HepG2 (cell line): ENCODE data around the gene BANP. TPM values are rescaled to one million over a fixed set of nuclear protein-coding genes. Genes with fewer than 3 reads are reported as not detected.

ENCODE experiments used
- CCDC6 ChIP-seq: sonication (generic); formaldehyde crosslinking; IDR thresholded peaks from 2 replicates; pipeline ENCODE4 v1.8.1; 2022; ENCODE audit warnings: mild to moderate bottlenecking, missing genetic modification reagents, moderate library complexity
- GATAD1 ChIP-seq: IDR thresholded peaks from 2 replicates; pipeline ENCODE4 v1.6.1; 2016; ENCODE audit warnings: missing genetic modification reagents, missing compliant biosample characterization
- GZF1 ChIP-seq: sonication (generic); formaldehyde crosslinking; IDR thresholded peaks from 2 replicates; pipeline ENCODE4 v1.5.1; 2020; ENCODE audit warnings: mild to moderate bottlenecking, missing genetic modification reagents
- IKZF1 ChIP-seq: fragments of 450-650 bp; IDR thresholded peaks from 2 replicates; pipeline ENCODE4 v1.7.1; 2016
- KDM5B ChIP-seq: sonication (generic); formaldehyde crosslinking; IDR thresholded peaks from 2 replicates; pipeline ENCODE4 v1.4.0; 2020; ENCODE audit warnings: missing genetic modification reagents, mild to moderate bottlenecking, borderline replicate concordance
- MAFF ChIP-seq: IDR thresholded peaks from 2 replicates; pipeline ENCODE4 v1.6.1; 2011; ENCODE audit warnings: low read depth, low read length, improper control_type of control experiment
- MBNL3 ChIP-seq: fragments of 250-450 bp; sonication (Bioruptor Pico); conservative IDR thresholded peaks from 2 replicates; pipeline ENCODE4 v1.8.0; 2022; ENCODE audit warnings: mild to moderate bottlenecking, inconsistent platforms
- NFKB2 ChIP-seq: sonication (generic); formaldehyde crosslinking; IDR thresholded peaks from 2 replicates; pipeline ENCODE4 v1.4.0; 2020; ENCODE audit warnings: missing genetic modification reagents, borderline replicate concordance
- RAD21 ChIP-seq: fragments of 450-650 bp; formaldehyde crosslinking; IDR thresholded peaks from 2 replicates; pipeline ENCODE4 v1.5.0; 2020; ENCODE audit warnings: mild to moderate bottlenecking
- ZNF30 ChIP-seq: sonication (generic); formaldehyde crosslinking; IDR thresholded peaks from 2 replicates; pipeline ENCODE4 v1.5.0; 2020; ENCODE audit warnings: mild to moderate bottlenecking, missing genetic modification reagents
- polyA plus RNA-seq, 8 experiments: library from polyadenylated mRNA; depleted of rRNA in 3 of 8; stranded (reverse) in 7 of 8; unstranded in 1 of 8; fragments of >200 nt; fragmentation: Illumina TruSeq in 4 of 8; extraction: Trizol in 4 of 8; gene quantifications; 2 replicates each; pipeline versions ENCODE4 v1.2.1 to v1.2.3, GENCODE V29; 2011 to 2016; ENCODE audit warnings: low read depth in 4 of 8, missing spikeins in 1 of 8, mixed read lengths in 1 of 8; ENCODE audit not compliant: insufficient read depth in 1 of 8
- total RNA-seq, 5 experiments: library from RNA; depleted of rRNA; stranded (reverse); fragments of >200 nt; fragmentation: Illumina TruSeq; extraction: Trizol; gene quantifications; 2 replicates each; pipeline ENCODE4 v1.2.3, GENCODE V29; 2016; ENCODE audit warnings: low read depth in 1 of 5
- TF ChIP-seq, protein P1 (sequence below): sonication (generic); formaldehyde crosslinking; IDR thresholded peaks from 2 replicates; pipeline ENCODE4 v1.5.0; 2020; ENCODE audit warnings: missing genetic modification reagents
- TF ChIP-seq, protein P2 (sequence below): sonication (generic); formaldehyde crosslinking; IDR thresholded peaks from 2 replicates; pipeline ENCODE4 v1.5.0; 2020; ENCODE audit warnings: missing genetic modification reagents
- TF ChIP-seq, protein P3 (sequence below): sonication (generic); formaldehyde crosslinking; IDR thresholded peaks from 2 replicates; pipeline ENCODE4 v1.5.1; 2020; ENCODE audit warnings: missing genetic modification reagents, mild to moderate bottlenecking, borderline replicate concordance
- TF ChIP-seq, protein P4 (sequence below): IDR thresholded peaks from 2 replicates; pipeline ENCODE4 v1.6.1; 2012; ENCODE audit warnings: inconsistent platforms
- TF ChIP-seq, protein P5 (sequence below): sonication (generic); formaldehyde crosslinking; IDR thresholded peaks from 2 replicates; pipeline ENCODE4 v1.8.0; 2022; ENCODE audit warnings: mild to moderate bottlenecking, missing genetic modification reagents, borderline replicate concordance
- TF ChIP-seq, protein P6 (sequence below): sonication (generic); formaldehyde crosslinking; IDR thresholded peaks from 2 replicates; pipeline ENCODE4 v1.4.0; 2020; ENCODE audit warnings: missing genetic modification reagents

Gene BANP
- total and polyA plus RNA-seq, 2 of the 13 experiments (the other 11 are each of a cell fraction or from before 2014, with no cell fraction given), result 20.2 to 23.8 TPM

DNA sequence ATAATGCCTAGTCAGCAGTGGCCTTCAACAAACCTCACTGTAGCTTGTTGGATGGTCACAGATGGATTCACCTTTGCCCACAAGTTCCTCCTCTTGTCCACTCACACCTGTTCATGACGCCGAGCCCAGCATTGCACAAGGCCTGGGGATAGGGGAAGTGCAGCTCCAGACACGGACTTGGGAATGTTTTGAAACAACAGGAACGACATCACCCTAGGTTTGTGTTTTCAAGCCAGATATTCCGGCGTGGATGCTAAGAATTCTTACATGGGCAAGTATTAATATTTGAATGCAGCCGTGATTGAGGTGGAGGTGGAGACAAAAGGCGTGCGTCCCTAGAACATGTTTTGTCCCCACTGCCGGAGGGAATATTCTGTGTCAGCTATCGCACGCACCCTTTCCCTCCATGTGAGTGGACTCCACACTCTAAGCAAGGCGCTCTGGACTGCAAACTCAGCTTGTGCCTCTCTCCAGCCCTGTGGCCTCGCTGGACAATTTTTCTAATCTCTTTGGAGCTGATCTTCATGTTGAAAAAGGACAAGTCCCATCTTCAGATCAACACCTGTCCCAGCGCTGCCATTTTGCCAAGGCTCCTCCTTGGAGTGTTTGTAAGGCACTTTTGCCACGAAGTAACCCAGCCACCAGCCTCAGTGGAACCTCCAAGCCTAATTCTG, 2.0 kb upstream of the BANP start (continued):
- TF ChIP-seq KDM5B (CRISPR knock-in tag) (peak; percentile 78), IKZF1 (no peak), MAFF (peak; percentile 97), RAD21 (no peak), NFKB2 (CRISPR knock-in tag) (peak; percentile 51; the same call in 1 of the 2 replicates), GATAD1 (CRISPR knock-in tag) (0 out of 2 replicates have a peak, but pooled peaks have one; percentile 45), CCDC6 (CRISPR knock-in tag) (no peak), ZNF30 (CRISPR knock-in tag) (no peak), GZF1 (CRISPR knock-in tag) (no peak), MBNL3 (no peak)
- TF ChIP-seq, protein P1, sequence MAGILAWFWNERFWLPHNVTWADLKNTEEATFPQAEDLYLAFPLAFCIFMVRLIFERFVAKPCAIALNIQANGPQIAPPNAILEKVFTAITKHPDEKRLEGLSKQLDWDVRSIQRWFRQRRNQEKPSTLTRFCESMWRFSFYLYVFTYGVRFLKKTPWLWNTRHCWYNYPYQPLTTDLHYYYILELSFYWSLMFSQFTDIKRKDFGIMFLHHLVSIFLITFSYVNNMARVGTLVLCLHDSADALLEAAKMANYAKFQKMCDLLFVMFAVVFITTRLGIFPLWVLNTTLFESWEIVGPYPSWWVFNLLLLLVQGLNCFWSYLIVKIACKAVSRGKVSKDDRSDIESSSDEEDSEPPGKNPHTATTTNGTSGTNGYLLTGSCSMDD (CRISPR knock-in tag), result no peak
- TF ChIP-seq, protein P2, sequence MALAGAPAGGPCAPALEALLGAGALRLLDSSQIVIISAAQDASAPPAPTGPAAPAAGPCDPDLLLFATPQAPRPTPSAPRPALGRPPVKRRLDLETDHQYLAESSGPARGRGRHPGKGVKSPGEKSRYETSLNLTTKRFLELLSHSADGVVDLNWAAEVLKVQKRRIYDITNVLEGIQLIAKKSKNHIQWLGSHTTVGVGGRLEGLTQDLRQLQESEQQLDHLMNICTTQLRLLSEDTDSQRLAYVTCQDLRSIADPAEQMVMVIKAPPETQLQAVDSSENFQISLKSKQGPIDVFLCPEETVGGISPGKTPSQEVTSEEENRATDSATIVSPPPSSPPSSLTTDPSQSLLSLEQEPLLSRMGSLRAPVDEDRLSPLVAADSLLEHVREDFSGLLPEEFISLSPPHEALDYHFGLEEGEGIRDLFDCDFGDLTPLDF (CRISPR knock-in tag), result no peak
- TF ChIP-seq, protein P3, sequence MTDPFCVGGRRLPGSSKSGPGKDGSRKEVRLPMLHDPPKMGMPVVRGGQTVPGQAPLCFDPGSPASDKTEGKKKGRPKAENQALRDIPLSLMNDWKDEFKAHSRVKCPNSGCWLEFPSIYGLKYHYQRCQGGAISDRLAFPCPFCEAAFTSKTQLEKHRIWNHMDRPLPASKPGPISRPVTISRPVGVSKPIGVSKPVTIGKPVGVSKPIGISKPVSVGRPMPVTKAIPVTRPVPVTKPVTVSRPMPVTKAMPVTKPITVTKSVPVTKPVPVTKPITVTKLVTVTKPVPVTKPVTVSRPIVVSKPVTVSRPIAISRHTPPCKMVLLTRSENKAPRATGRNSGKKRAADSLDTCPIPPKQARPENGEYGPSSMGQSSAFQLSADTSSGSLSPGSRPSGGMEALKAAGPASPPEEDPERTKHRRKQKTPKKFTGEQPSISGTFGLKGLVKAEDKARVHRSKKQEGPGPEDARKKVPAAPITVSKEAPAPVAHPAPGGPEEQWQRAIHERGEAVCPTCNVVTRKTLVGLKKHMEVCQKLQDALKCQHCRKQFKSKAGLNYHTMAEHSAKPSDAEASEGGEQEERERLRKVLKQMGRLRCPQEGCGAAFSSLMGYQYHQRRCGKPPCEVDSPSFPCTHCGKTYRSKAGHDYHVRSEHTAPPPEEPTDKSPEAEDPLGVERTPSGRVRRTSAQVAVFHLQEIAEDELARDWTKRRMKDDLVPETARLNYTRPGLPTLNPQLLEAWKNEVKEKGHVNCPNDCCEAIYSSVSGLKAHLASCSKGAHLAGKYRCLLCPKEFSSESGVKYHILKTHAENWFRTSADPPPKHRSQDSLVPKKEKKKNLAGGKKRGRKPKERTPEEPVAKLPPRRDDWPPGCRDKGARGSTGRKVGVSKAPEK (CRISPR knock-in tag), result no peak
- TF ChIP-seq, protein P4, sequence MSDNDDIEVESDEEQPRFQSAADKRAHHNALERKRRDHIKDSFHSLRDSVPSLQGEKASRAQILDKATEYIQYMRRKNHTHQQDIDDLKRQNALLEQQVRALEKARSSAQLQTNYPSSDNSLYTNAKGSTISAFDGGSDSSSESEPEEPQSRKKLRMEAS, result peak; percentile 92
- TF ChIP-seq, protein P5, sequence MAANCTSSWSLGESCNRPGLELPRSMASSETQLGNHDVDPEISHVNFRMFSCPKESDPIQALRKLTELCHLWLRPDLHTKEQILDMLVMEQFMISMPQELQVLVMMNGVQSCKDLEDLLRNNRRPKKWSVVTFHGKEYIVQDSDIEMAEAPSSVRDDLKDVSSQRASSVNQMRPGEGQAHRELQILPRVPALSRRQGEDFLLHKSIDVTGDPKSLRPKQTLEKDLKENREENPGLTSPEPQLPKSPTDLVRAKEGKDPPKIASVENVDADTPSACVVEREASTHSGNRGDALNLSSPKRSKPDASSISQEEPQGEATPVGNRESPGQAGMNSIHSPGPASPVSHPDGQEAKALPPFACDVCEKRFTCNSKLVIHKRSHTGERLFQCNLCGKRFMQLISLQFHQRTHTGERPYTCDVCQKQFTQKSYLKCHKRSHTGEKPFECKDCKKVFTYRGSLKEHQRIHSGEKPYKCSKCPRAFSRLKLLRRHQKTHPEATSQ (CRISPR knock-in tag), result peak; percentile 17; the same call in 1 of the 2 replicates
- TF ChIP-seq, protein P6, sequence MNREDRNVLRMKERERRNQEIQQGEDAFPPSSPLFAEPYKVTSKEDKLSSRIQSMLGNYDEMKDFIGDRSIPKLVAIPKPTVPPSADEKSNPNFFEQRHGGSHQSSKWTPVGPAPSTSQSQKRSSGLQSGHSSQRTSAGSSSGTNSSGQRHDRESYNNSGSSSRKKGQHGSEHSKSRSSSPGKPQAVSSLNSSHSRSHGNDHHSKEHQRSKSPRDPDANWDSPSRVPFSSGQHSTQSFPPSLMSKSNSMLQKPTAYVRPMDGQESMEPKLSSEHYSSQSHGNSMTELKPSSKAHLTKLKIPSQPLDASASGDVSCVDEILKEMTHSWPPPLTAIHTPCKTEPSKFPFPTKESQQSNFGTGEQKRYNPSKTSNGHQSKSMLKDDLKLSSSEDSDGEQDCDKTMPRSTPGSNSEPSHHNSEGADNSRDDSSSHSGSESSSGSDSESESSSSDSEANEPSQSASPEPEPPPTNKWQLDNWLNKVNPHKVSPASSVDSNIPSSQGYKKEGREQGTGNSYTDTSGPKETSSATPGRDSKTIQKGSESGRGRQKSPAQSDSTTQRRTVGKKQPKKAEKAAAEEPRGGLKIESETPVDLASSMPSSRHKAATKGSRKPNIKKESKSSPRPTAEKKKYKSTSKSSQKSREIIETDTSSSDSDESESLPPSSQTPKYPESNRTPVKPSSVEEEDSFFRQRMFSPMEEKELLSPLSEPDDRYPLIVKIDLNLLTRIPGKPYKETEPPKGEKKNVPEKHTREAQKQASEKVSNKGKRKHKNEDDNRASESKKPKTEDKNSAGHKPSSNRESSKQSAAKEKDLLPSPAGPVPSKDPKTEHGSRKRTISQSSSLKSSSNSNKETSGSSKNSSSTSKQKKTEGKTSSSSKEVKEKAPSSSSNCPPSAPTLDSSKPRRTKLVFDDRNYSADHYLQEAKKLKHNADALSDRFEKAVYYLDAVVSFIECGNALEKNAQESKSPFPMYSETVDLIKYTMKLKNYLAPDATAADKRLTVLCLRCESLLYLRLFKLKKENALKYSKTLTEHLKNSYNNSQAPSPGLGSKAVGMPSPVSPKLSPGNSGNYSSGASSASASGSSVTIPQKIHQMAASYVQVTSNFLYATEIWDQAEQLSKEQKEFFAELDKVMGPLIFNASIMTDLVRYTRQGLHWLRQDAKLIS, result peak; percentile 53
